Tibial nerve (tissue), 3 donors: Measurements from ENCODE around the gene ZCCHC7.

Source experiments
- CTCF ChIP-seq, 5 experiments: fragments of 200-600 bp in 3 of 5; fragments of 450-650 bp in 2 of 5; sonication (generic) in 3 of 5; IDR thresholded peaks; one replicate each; pipeline ENCODE4 v1.5.1; 2016 to 2019; ENCODE audit warnings: antibody characterized with exemption in 5 of 5, mild to moderate bottlenecking in 3 of 5, moderate library complexity in 2 of 5
- POLR2A ChIP-seq, 2 donors: fragments of 450-650 bp; IDR thresholded peaks; one replicate each; pipeline ENCODE4 v1.6.1; 2017; ENCODE audit warnings: antibody characterized with exemption in 2 of 2, mild to moderate bottlenecking in 2 of 2, moderate library complexity in 2 of 2

- TF ChIP-seq CTCF (IDR thresholded peaks at IDR 0.05), result no peak
- no peak for TF ChIP-seq POLR2A (IDR thresholded peaks at IDR 0.05)
Measured at GRCh38 chr9:37374892-37375291, 254.5 kb downstream of the ZCCHC7 start.
